HS-5 (cell line): ENCODE measurements around the gene TMEM11.
A peak's percentile ranks its signal among the peaks of the same experiment; 100 is the strongest.

Experiments
- DNase-seq: peaks from one replicate; pipeline ENCODE4 v3.0.0-alpha.2; 2012; ENCODE audit warnings: low read depth

The TMEM11 gene, protein sequence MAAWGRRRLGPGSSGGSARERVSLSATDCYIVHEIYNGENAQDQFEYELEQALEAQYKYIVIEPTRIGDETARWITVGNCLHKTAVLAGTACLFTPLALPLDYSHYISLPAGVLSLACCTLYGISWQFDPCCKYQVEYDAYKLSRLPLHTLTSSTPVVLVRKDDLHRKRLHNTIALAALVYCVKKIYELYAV

GRCh38 chr17:21214015-21214776, at the start of gene TMEM11:
Gene TMEM11, minus strand, starts transcription at chr17:21214161. Its CDS starts 9 bp downstream, at chr17:21214152.
- peak; percentile 83 for DNase-seq

DNA sequence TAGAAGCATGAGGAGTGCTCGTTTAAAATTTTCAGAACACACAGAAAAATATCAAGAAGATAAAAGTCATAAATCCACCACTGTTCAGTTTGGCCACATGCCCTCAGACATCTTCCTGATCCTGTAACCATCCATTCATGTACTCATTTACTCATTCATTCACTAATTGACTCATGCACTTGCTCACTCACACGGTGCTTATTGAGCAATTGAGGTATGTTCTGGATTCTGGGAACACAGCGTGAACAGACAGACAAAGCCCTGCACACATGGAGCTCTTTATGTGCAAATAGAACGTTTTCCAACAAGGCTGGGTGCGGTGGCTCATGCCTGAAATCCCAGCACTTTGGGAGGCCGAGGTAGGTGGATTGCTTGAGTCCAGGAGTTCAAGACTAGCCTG, 49.4 kb upstream of the TMEM11 start:
- no peak for DNase-seq

- no peak for DNase-seq
These were observed 48.5 kb upstream of the TMEM11 start for GRCh38 chr17:21262259-21262993.

GRCh38 chr17:21258593-21258992, 44.6 kb upstream of the TMEM11 start:
- DNase-seq, result no peak

DNA sequence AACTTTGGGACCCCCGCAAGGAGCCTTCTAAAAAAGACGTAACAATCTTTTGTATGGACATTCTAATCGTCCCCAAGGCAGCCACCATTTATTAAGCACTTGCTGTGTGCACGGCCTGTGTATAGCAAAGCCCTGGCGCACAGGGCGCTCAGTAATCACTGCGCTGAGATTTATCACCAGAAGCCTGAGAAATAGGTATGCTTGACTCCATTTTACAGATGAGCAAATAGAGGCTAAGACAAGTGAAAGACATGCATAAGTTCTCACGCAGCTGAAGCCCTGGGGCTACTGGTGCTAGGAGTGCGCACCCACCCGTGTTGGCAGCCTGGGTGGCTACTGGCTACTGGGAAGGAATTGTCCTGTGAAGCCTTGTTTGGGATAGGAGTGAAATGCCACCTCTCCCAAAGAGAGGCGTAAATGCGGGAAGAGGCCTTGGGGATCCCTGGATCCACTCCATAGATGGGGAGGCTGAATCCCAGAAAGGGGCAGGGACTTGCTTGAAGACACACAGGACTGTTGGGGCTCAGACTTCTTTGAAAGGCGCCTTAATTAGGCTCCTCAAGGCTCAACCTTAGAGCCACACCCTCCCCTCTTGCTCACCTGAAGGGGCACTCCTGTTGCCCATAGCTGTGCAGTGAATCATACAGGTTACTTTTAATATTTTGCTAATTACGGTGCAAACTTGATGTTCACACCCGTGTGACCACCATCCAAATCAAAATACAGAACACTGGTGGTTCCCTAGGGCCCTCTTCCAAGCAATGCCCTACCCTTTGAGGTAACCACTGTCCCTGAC, 39.9 kb upstream of the TMEM11 start:
- no peak for DNase-seq

- no peak for DNase-seq
These were observed 39.1 kb upstream of the TMEM11 start, which contains the start of gene NATD1 for GRCh38 chr17:21252796-21253645. Gene NATD1, minus strand, starts transcription at chr17:21253410. Its CDS starts 146 bp downstream, at chr17:21253264.

DNA sequence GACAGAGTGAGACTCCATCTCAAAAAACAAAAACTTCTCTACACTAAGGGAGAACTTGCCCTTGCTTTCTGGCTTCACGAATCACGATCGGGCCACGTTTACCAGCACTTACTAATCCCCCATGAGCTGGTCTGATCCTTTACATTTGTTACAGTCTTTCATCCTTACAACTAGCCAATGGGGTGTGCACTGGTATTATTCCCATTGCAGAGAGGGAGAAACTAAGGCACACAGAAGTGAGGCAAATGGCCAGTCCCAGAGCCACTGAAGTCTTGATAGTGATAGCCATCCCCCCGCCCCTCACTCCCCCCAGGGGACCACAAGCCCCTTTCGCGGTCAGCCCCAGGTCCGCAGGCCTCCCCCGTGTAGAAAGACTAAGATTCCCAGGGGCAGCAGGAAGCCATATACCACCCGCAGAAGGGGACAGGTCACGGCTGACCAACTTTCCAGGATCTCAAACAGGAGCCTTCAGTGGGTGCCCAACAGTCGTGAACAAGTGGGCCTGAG, 38.4 kb upstream of the TMEM11 start:
- no peak for DNase-seq

- DNase-seq, result no peak
These were observed 37.5 kb upstream of the TMEM11 start for GRCh38 chr17:21251337-21252010.

- DNase-seq, result no peak
These were observed 36.9 kb upstream of the TMEM11 start for GRCh38 chr17:21250854-21251253.

DNA sequence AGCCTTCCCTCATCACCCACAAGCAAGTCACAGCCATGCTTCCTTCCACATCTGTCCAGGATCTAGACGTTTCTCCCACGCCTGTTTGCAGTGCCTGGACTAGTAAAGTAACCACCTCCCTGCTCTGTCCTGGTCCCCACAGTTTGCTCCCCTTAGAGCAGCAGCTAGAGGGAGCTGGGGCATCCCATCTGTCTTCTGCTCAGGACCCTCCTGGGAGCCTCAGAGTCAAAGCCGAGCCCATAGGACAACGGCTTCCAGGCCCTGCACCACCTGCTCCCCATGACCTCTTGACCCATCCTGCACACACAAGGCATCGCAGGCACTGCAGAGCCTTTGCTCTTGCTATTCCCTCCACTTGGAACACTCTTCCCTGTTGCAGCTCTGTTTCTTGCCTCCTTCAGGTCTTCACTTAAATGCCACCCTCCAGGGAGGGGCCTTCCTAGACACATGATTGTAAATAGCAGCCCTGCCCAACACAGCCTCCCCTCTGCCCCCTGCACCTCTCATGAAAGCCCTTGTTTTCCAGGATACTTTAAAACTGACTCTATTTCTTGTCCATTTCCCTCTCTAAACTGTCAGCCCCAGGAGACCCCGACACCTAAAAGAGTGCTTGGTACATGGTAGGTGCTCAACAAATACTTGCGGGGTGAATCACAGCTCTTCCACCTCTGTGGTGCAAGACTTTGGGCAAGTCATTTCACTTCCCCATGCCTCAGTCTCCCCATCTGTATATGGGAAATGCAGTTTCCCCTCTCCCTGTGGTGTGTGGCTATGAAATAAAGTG, 36.2 kb upstream of the TMEM11 start:
- DNase-seq, result no peak

DNA sequence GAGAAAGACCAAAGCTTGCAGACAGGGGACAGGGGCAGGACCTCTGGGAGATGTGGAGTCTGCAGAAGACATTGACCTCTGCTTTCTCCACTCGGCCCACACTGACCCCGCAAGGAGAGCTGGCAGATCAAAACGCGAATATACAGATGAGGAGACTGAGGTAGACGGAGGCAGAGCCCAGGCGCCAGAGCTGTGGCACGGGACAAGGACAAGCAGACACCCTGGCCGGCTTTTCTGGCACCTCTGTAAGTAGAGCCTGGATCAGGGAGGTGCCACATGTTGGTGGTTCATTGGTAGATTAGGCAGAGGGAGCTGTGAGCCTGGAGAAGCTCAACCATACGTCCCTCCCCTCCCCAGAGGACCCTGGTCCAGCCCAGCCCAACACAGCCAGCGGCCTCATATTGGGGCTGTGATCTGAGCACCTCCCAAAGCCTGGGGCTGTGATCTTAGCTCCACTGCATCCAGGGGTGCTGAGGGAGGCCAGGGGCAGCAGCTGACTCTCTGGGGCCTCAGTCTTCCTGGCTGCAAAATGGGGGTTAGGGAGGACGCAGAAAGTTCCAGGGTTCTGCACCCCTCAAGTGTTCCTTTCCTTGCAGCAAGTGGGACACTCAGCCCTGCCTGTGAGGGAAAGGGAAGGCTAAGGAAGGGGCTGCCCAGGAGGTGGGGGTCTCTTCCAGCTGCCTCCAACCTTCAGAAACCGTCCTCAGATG, 35.3 kb upstream of the TMEM11 start:
- no peak for DNase-seq

- DNase-seq, result no peak
These were observed 34.5 kb upstream of the TMEM11 start for GRCh38 chr17:21248500-21248899.

DNA sequence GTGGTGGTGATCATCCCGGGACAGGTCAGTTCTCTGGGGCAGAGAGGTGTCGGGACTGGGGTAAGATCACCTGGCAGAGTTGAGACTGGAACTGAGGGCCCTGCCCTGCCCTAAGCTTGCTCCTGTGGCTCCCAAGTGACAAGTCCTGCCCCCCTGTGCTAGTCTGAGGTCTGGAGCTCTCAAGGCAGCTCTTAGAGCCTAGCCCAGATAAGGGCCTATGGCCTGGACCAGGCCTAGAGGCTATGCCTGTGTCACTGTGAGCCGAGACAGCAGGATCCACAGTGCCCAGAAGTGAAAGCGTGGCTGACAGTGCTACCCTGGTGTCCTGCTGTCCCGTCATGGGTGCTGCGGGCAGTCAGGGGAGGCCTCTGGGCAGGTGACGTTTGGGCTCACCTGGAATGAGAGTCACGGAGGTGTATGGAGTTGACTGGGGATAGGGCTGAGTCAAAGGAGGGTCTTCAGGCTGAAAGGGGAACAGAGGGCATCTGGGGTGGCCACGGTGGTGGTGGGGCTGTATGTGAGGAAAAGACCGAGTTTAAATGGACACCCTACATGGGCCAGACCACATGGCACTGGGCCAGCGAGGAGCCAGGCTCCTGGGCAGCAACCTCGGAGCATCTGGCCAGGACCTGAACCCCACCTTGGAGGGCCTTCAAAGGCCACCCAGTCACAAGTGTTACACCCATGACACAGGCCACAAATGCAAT, 33.7 kb upstream of the TMEM11 start:
- no peak for DNase-seq

DNA sequence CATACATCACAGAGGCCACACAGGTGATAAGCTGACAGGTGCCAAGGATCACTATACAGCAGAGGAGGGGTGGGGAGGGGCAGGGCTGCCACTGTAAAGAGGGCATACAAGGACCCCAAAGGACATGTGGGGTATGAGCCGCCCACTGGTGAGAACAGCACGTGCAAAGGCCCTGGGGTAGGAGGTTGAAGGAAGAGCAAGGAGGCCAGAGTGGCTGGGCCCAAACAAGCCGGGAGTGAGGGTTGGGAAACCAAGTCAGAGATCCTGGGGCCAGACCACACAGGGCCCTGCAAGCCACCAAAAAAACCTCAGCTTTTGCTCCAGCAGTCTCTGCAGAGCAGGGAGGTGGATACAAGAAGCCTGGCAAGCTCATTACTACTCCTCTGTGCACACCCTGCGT, 32.7 kb upstream of the TMEM11 start:
- no peak for DNase-seq

DNA sequence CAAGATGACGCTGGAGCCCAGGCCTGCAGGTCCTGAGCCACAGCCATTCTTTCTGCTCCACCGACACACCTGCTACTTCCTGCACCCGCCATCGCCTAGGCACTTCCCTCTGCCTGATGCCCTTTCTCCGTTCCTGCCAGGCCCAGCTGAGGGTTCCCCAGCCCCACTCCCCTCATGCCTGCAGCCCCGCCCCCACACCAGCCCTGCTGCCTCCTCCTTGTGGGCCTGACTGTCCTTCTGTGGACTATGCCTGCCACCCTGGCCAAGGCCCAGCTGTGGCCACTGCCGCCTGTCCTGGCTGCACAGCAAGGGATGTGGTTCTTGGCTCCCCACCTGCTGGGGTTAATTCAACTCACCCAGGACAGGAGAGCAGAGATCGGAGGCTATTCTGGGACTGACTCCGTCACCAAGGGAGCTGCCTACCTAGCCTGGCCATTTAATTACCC, 31.7 kb upstream of the TMEM11 start:
- no peak for DNase-seq

DNA sequence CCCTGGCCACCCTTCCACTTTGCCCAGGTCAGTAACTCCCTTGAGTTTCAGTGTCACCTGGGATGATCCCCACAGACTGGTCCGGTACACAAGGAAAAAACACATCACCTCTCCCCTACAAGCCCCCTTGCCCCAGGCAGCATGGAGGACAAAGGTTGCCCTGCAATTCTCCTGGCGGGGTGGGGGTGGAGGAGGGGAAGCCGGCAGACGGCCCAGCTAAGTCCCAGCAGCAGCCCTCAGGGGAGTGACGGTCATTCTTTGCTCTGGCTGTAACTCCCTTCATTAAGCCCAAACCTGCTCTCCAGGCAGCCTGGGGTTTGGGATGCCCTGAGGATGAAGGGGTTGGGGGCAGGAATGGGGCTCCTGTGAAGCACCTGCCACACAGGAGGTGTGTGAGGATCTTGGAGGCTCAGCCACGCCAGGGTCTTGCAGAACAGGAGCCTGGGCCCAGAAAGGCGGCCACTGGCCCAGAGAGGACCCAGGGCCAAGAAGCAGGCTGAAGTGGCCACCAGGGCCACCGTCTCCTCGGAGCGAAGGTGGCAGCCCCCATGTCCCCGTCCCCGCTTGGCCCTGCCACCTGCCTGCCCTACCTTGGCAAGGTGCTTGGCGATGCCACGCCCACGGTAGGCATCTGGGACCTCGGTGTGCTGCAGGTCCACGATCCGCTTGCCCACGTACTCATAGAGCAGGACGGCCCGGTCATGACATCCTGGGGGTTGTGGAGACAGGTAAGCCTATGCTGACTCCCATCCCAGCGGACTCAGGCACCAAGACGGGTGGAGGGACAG, 29.7 kb upstream of the TMEM11 start:
- no peak for DNase-seq

- no peak for DNase-seq
These were observed 29.0 kb upstream of the TMEM11 start for GRCh38 chr17:21242780-21243515.
